OCI-LY1 (cell line): Measurements from ENCODE around the gene CNTNAP5.

Experiments used
- EZH2 ChIP-seq: fragments of 200-600 bp; sonication (generic), shearing (Covaris generic); IDR thresholded peaks from 2 replicates; pipeline ENCODE4 v1.8.0; 2017; ENCODE audit warnings: borderline replicate concordance, mixed run types, mild to moderate bottlenecking, antibody characterized with exemption, low read length, moderate library complexity, mixed read lengths
- TF ChIP-seq, protein P1 (sequence below): fragments of 200-600 bp; sonication (generic), shearing (Covaris generic); IDR thresholded peaks from 2 replicates; pipeline ENCODE4 v1.5.1; 2017; ENCODE audit warnings: mild to moderate bottlenecking, antibody characterized with exemption, low read length, moderate library complexity, mixed read lengths

DNA sequence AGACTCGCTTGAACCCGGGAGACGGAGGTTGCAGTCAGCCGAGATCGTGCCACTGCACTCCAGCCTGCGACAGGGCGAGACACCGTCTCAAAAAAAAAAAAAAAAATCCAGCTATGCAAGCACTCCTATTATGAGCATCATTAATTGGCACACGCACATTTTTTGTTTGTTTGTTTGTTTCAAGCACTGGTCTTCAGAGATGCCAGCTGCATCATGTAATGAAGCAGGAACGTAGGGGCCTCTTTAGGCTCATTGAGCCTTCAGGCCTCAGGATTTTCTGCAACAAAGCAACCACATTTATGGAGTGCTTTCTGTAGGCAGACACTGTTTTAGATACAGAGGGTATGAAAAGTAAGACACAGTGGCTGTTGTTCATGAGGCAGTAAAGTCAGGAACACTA is 585.8 kb downstream of the CNTNAP5 start:
- TF ChIP-seq EZH2, result no peak
- TF ChIP-seq, protein P1, sequence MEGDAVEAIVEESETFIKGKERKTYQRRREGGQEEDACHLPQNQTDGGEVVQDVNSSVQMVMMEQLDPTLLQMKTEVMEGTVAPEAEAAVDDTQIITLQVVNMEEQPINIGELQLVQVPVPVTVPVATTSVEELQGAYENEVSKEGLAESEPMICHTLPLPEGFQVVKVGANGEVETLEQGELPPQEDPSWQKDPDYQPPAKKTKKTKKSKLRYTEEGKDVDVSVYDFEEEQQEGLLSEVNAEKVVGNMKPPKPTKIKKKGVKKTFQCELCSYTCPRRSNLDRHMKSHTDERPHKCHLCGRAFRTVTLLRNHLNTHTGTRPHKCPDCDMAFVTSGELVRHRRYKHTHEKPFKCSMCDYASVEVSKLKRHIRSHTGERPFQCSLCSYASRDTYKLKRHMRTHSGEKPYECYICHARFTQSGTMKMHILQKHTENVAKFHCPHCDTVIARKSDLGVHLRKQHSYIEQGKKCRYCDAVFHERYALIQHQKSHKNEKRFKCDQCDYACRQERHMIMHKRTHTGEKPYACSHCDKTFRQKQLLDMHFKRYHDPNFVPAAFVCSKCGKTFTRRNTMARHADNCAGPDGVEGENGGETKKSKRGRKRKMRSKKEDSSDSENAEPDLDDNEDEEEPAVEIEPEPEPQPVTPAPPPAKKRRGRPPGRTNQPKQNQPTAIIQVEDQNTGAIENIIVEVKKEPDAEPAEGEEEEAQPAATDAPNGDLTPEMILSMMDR, result no peak
